ENCODE measurements around the gene HIC1.

Gene HIC1

GRCh38 chr17:2082003-2082781 is 27.3 kb downstream of the HIC1 start:
- DNase-seq, result no peak

GRCh38 chr17:2083613-2084035 is 28.7 kb downstream of the HIC1 start:
- no peak for DNase-seq

GRCh38 chr17:2084036-2084765 is 29.3 kb downstream of the HIC1 start:
- no peak for DNase-seq

GRCh38 chr17:2084766-2085647 is 30.1 kb downstream of the HIC1 start:
- no peak for DNase-seq

- no peak for DNase-seq
Observed at GRCh38 chr17:2085648-2085949, 30.7 kb downstream of the HIC1 start.

GRCh38 chr17:2086306-2086705 is 31.4 kb downstream of the HIC1 start:
- no peak for DNase-seq

- no peak for DNase-seq
Observed at GRCh38 chr17:2087597-2088211, 32.8 kb downstream of the HIC1 start.

- no peak for DNase-seq
Observed at GRCh38 chr17:2089021-2089422, 34.1 kb downstream of the HIC1 start.

GRCh38 chr17:2090210-2090641 is 35.3 kb downstream of the HIC1 start:
- no peak for DNase-seq

- no peak for DNase-seq
Observed at GRCh38 chr17:2090804-2091534, 36.1 kb downstream of the HIC1 start.

- no peak for DNase-seq
Observed at GRCh38 chr17:2092253-2092652, 37.4 kb downstream of the HIC1 start.

- DNase-seq, result no peak
Observed at GRCh38 chr17:2093349-2093748, 38.4 kb downstream of the HIC1 start.

- DNase-seq, result peak; percentile 72
Observed at GRCh38 chr17:2094891-2095535, 40.1 kb downstream of the HIC1 start.

- DNase-seq, result no peak
Observed at GRCh38 chr17:2095536-2095910, 40.6 kb downstream of the HIC1 start.

GRCh38 chr17:2101448-2102257 is 46.8 kb downstream of the HIC1 start:
- no peak for DNase-seq

GRCh38 chr17:2102931-2103809 is 48.3 kb downstream of the HIC1 start:
- DNase-seq, result peak; percentile 44

- DNase-seq, result no peak
Observed at GRCh38 chr17:2105663-2106062, 50.8 kb downstream of the HIC1 start.

- DNase-seq, result no peak
Observed at GRCh38 chr17:2106308-2106955, 51.5 kb downstream of the HIC1 start.

- DNase-seq, result no peak
Observed at GRCh38 chr17:2107050-2107449, 52.1 kb downstream of the HIC1 start.
